Sigmoid colon (tissue), 4 donors: ENCODE results near the gene SLC6A19.

Experiments used
- EP300 ChIP-seq, 4 donors: sonication (generic); formaldehyde crosslinking; IDR thresholded peaks; one replicate each; pipeline ENCODE4 v1.6.1; 2017; ENCODE audit warnings: antibody characterized with exemption in 4 of 4
- POLR2A ChIP-seq, 2 donors: fragments of 450-650 bp; IDR thresholded peaks; one replicate each; pipeline ENCODE4 v1.6.1; 2016; ENCODE audit warnings: antibody characterized with exemption in 2 of 2, mild to moderate bottlenecking in 2 of 2, moderate library complexity in 2 of 2
- POLR2AphosphoS5 ChIP-seq, 4 donors: sonication (generic); formaldehyde crosslinking; IDR thresholded peaks; one replicate each; pipeline ENCODE4 v1.6.1; 2017; ENCODE audit warnings: antibody characterized with exemption in 4 of 4
- TF ChIP-seq, protein P1 (sequence below), 4 experiments: fragments of 450-650 bp in 3 of 4; fragments of 200-600 bp in 1 of 4; IDR thresholded peaks; one replicate each; pipeline ENCODE4 v1.5.1; 2016 to 2019; ENCODE audit warnings: antibody characterized with exemption in 4 of 4, mild to moderate bottlenecking in 3 of 4, moderate library complexity in 2 of 4

DNA sequence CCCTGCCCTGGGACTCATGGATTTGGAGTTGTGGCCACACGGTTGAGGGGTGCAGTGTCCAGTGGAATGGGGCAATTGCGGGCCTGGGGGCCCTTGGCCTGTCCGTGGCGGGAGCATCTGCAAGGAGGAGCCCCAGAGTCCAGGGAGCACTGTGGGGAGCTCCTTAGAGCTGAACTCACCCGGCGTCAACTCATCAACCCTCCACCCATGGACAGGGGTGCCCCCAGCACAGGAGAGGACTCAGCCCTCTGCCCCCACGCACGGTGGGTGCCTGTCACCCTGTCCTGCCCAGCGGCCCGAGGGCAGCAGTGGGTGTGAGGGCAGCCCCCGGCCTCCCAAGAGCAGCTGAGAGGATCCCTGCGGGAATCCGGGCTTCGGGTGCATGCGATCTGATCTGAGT, 23.2 kb downstream of the SLC6A19 start:
- TF ChIP-seq, protein P1, sequence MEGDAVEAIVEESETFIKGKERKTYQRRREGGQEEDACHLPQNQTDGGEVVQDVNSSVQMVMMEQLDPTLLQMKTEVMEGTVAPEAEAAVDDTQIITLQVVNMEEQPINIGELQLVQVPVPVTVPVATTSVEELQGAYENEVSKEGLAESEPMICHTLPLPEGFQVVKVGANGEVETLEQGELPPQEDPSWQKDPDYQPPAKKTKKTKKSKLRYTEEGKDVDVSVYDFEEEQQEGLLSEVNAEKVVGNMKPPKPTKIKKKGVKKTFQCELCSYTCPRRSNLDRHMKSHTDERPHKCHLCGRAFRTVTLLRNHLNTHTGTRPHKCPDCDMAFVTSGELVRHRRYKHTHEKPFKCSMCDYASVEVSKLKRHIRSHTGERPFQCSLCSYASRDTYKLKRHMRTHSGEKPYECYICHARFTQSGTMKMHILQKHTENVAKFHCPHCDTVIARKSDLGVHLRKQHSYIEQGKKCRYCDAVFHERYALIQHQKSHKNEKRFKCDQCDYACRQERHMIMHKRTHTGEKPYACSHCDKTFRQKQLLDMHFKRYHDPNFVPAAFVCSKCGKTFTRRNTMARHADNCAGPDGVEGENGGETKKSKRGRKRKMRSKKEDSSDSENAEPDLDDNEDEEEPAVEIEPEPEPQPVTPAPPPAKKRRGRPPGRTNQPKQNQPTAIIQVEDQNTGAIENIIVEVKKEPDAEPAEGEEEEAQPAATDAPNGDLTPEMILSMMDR (IDR thresholded peaks at IDR 0.05) = no peak
- TF ChIP-seq POLR2AphosphoS5 (IDR thresholded peaks at IDR 0.05) = no peak
- TF ChIP-seq POLR2A (IDR thresholded peaks at IDR 0.05) = no peak
- TF ChIP-seq EP300 (IDR thresholded peaks at IDR 0.05) = no peak
